Measurements from ENCODE around the gene SLC9C2. TPM values are rescaled to one million over a fixed set of nuclear protein-coding genes. Genes with fewer than 3 reads are reported as not detected.
A peak's percentile ranks its signal among the peaks of the same experiment; 100 is the strongest.

SLC9C2 gene
- total RNA-seq, 1 experiment from 2014 or later, result not detected

DNA sequence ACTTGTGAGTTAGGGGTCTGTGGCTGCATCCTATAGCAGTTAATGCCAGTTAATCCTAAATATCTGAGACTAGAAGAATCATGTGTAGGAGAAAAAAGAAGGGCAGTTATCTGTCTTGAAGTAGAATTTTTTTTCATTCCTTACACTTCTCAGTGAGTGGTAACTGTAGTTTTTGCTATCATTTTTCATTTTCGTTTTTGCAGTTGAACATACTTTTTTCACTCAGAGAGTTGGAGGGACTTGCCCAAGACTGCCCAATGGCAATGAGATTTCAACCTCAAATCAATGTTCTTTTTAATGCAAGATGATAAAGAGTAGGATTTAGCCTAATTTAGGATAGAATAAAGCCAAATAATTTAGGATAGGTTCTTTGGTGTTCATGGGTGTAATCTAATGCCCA is 120.2 kb downstream of the SLC9C2 start:
- Histone ChIP-seq H3K36me3 (ENCODE audit: insufficient read depth, low read length) (peaks cover 79% of the 10 kb centered on the region), H3K4me2 (ENCODE audit: low read depth, low read length, poor library complexity, severe bottlenecking) (no peak overlapping the region), H4K20me1 (ENCODE audit: insufficient read depth, low read depth, low read length) (peaks cover 8% of the 10 kb centered on the region; the same call in 1 of the 2 replicates), H2AFZ (ENCODE audit: low read length) (no peak overlapping the region), H3K9me2 (replicated peaks; ENCODE audit: insufficient read depth, low read length) (no peaks in the 10 kb centered on the region), H3K4me3 (ENCODE audit: low read length) (no peak overlapping the region), H3K27me3 (ENCODE audit: low read length) (no peaks in the 10 kb centered on the region), H3K9me3 (ENCODE audit: low read length) (no peaks in the 10 kb centered on the region), H3K79me2 (ENCODE audit: low read length) (peaks cover 38% of the 10 kb centered on the region), H3K27ac (ENCODE audit: low read length) (no peak overlapping the region), H3K9ac (ENCODE audit: low read length) (no peak overlapping the region), H3K4me1 (ENCODE audit: low read length) (peaks cover 20% of the 10 kb centered on the region)
- no peak for DNase-seq

DNA sequence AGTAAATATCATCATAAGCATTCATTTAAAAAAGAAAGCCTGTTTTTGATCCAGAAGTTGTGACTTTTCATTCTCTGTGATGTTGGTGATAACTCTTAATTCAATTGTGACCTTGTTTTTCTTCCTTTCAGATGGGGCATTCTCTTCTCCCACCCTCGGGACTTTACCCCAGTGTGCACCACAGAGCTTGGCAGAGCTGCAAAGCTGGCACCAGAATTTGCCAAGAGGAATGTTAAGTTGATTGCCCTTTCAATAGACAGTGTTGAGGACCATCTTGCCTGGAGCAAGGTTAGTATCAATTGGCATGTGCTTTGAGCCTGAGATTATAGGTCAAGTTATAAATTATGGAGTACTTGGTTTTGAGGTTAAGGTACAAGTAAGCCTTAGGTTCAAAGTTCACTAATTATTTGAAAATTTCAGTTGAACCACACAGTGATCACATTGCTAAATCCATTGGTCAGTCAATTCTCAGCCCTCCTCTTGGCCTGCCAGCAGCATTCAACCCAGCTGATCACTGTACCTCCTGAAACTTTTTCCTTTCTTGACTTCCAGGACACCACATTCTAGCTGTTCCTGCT is 121.6 kb downstream of the SLC9C2 start:
- peaks cover 9% of the 10 kb centered on the region; the same call in 1 of the 2 replicates for H4K20me1 ChIP-seq (ENCODE audit: insufficient read depth, low read depth, low read length)
- H3K36me3 ChIP-seq (ENCODE audit: insufficient read depth, low read length), result peaks cover 65% of the 10 kb centered on the region
- no peaks in the 10 kb centered on the region for H3K9me2 ChIP-seq (replicated peaks; ENCODE audit: insufficient read depth, low read length)
- no peak for DNase-seq
- no peak overlapping the region for H3K4me3 ChIP-seq (ENCODE audit: low read length)
- no peak overlapping the region for H3K9ac ChIP-seq (ENCODE audit: low read length)
- H3K4me1 ChIP-seq (ENCODE audit: low read length), result peaks cover 21% of the 10 kb centered on the region
- H3K9me3 ChIP-seq (ENCODE audit: low read length), result no peaks in the 10 kb centered on the region
- no peak overlapping the region for H2AFZ ChIP-seq (ENCODE audit: low read length)
- H3K4me2 ChIP-seq (ENCODE audit: low read depth, low read length, poor library complexity, severe bottlenecking), result no peak overlapping the region
- no peak overlapping the region for H3K27ac ChIP-seq (ENCODE audit: low read length)
- H3K27me3 ChIP-seq (ENCODE audit: low read length), result no peaks in the 10 kb centered on the region
- peaks cover 48% of the 10 kb centered on the region for H3K79me2 ChIP-seq (ENCODE audit: low read length)

DNA sequence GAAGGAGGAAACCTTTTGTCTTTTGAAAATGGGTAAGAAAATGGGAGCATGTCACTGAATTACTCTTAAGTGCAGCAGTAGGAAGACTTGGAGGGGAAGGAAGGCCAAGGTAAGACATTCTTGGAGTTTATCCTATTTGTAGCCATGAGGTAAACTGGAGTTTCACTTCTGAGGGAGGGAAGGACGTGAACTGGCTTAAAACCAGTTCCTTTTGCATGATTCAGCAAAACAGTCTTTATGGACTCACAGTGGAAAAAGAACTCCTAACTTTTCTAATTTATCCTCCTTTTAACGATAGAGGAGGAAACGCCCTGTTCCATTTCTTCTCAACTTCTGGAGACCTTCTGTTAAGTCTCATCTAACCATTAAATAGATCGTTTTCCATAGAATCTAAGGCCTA is 123.2 kb downstream of the SLC9C2 start:
- Histone ChIP-seq H3K4me3 (ENCODE audit: low read length) (peak overlapping the region; percentile 96; the same call in 1 of the 2 replicates), H3K9me3 (ENCODE audit: low read length) (no peaks in the 10 kb centered on the region), H3K4me2 (ENCODE audit: low read depth, low read length, poor library complexity, severe bottlenecking) (peak overlapping the region; percentile 96), H3K79me2 (ENCODE audit: low read length) (peaks cover 63% of the 10 kb centered on the region), H2AFZ (ENCODE audit: low read length) (no peak overlapping the region), H3K27ac (ENCODE audit: low read length) (no peak overlapping the region), H3K36me3 (ENCODE audit: insufficient read depth, low read length) (peaks cover 49% of the 10 kb centered on the region), H3K27me3 (ENCODE audit: low read length) (no peaks in the 10 kb centered on the region), H3K4me1 (ENCODE audit: low read length) (peaks cover 34% of the 10 kb centered on the region), H4K20me1 (ENCODE audit: insufficient read depth, low read depth, low read length) (peaks cover 9% of the 10 kb centered on the region; the same call in 1 of the 2 replicates), H3K9me2 (replicated peaks; ENCODE audit: insufficient read depth, low read length) (no peaks in the 10 kb centered on the region), H3K9ac (ENCODE audit: low read length) (no peak overlapping the region)
- no peak for DNase-seq

DNA sequence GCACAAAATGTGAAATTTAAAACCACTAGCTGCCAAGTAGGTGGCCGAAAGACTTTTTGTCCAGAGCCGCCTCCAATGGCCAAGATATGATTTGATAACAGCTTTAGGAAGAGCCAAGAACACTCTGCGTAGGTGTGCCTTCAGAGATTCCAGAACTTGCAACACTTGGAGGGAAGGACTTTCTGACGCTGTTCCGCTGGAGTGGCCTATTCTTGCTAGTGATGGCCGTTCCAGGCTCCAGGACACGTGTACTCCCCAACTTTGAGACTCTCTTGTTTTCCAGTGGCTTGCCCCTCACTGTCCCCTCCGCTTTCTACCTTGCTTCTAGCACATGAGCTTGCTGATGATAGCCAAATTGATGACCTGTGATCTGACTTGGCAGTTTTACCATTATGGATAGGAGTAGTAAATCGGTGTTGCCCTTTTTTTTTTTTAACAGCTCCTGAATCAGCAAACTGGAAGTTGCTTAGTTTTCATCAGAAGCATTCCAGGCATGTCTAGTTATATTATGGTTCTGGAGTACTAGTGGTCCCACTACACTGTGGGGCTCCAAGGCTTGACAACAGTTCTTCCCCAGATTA is 124.7 kb downstream of the SLC9C2 start:
- Histone ChIP-seq H3K4me3 (ENCODE audit: low read length) (peak overlapping the region; percentile 96), H3K9me2 (replicated peaks; ENCODE audit: insufficient read depth, low read length) (no peaks in the 10 kb centered on the region), H3K9me3 (ENCODE audit: low read length) (no peaks in the 10 kb centered on the region), H3K27ac (ENCODE audit: low read length) (peak overlapping the region; percentile 54; the same call in 1 of the 2 replicates), H3K27me3 (ENCODE audit: low read length) (no peaks in the 10 kb centered on the region), H3K9ac (ENCODE audit: low read length) (peak overlapping the region; percentile 89), H4K20me1 (ENCODE audit: insufficient read depth, low read depth, low read length) (peaks cover 9% of the 10 kb centered on the region; the same call in 1 of the 2 replicates), H3K4me1 (ENCODE audit: low read length) (peaks cover 34% of the 10 kb centered on the region), H3K4me2 (ENCODE audit: low read depth, low read length, poor library complexity, severe bottlenecking) (peak overlapping the region; percentile 96), H3K36me3 (ENCODE audit: insufficient read depth, low read length) (peaks cover 39% of the 10 kb centered on the region), H3K79me2 (ENCODE audit: low read length) (peaks cover 68% of the 10 kb centered on the region), H2AFZ (ENCODE audit: low read length) (peak overlapping the region; percentile 80; the same call in 1 of the 2 replicates)
- DNase-seq, result peak; percentile 60

DNA sequence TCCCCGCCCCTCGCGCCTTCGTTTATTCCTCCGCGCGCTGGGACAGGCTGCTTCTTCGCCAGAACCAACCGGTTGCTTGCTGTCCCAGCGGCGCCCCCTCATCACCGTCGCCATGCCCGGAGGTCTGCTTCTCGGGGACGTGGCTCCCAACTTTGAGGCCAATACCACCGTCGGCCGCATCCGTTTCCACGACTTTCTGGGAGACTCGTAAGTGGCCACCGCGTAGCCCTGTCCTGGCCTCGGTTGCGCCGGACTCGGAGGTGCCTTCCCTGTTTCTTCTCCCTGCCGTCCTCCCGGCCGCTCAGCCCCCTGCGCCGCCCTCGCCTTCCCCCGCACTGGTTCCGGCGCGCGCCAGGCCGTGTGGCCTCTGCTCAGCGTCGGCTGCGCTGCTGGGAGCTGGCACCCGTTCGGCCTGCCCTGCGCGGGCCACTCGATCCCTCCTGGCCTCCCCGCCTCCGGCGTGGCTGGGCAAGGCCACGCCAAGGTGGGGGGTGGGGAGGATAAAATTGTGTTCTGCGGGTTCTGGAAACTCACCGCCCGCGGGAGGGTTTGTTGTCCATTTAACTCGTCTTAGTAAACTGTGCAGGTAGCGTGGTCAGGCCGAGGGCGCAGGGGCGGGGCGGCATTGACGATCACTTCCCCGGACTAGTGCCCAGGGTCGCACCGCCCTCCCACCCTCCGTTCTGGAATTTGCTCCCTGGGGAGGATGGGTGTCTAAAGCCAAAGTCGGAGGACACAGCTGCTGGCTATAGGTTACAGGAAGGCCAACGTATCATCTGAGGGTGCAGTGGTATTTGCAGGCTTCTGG is 125.4 kb downstream of the SLC9C2 start, which contains the start of gene PRDX6:
Gene PRDX6 (plus strand): TSS at position 50 of the 808 bp plus-strand sequence. CDS start 63 bp downstream, at position 113.
- Histone ChIP-seq H3K4me1 (ENCODE audit: low read length) (peaks cover 34% of the 10 kb centered on the region), H3K9me2 (replicated peaks; ENCODE audit: insufficient read depth, low read length) (no peaks in the 10 kb centered on the region), H3K4me2 (ENCODE audit: low read depth, low read length, poor library complexity, severe bottlenecking) (peak within 1 kb of the TSS; percentile 96), H4K20me1 (ENCODE audit: insufficient read depth, low read depth, low read length) (peaks cover 9% of the 10 kb centered on the region; the same call in 1 of the 2 replicates), H3K9me3 (ENCODE audit: low read length) (no peaks in the 10 kb centered on the region), H2AFZ (ENCODE audit: low read length) (peak within 1 kb of the TSS; percentile 96), H3K4me3 (ENCODE audit: low read length) (peak within 1 kb of the TSS; percentile 98), H3K36me3 (ENCODE audit: insufficient read depth, low read length) (peaks cover 32% of the 10 kb centered on the region), H3K9ac (ENCODE audit: low read length) (peak within 1 kb of the TSS; percentile 94), H3K79me2 (ENCODE audit: low read length) (peaks cover 70% of the 10 kb centered on the region), H3K27ac (ENCODE audit: low read length) (peak within 1 kb of the TSS; percentile 64), H3K27me3 (ENCODE audit: low read length) (no peaks in the 10 kb centered on the region)
- peak; percentile 80 for DNase-seq

DNA sequence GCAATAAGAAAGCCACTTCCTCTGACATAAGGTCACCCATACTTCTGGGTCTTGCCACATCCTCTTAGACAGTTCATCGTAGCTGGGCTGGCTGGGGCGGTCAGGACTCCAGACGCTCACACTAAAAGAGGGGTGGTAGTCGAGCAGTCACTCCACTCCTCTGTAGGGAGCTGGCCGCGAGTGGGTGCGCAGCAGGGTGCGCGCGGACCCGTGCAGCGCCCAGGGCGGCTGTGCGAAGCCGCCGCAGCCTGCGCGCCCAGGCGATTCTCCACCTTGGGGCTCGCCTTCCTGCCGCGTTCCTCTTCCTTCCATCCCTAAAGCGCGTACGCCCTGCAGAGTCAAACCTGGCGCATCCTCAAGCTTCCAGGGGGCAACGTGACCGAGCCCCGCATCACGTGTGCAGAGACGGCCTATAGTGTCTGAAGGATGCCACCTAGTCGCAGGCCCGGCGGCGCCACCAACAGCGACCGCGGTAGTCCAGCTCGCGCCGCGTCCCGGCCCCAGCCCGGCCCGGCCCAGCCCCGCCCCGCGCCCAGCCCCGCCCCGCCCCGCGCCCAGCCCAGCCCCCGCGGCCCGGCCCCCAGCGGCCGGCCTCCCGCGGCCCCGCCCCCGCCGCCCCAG is 126.1 kb downstream of the SLC9C2 start:
- Histone ChIP-seq H2AFZ (ENCODE audit: low read length) (peak overlapping the region; percentile 96), H3K9me3 (ENCODE audit: low read length) (no peaks in the 10 kb centered on the region), H3K4me2 (ENCODE audit: low read depth, low read length, poor library complexity, severe bottlenecking) (peak overlapping the region; percentile 96), H3K79me2 (ENCODE audit: low read length) (peaks cover 70% of the 10 kb centered on the region), H3K4me1 (ENCODE audit: low read length) (peaks cover 34% of the 10 kb centered on the region), H3K9me2 (replicated peaks; ENCODE audit: insufficient read depth, low read length) (no peaks in the 10 kb centered on the region), H4K20me1 (ENCODE audit: insufficient read depth, low read depth, low read length) (peaks cover 9% of the 10 kb centered on the region; the same call in 1 of the 2 replicates), H3K4me3 (ENCODE audit: low read length) (peak overlapping the region; percentile 98), H3K36me3 (ENCODE audit: insufficient read depth, low read length) (peaks cover 31% of the 10 kb centered on the region), H3K9ac (ENCODE audit: low read length) (peak overlapping the region; percentile 94), H3K27ac (ENCODE audit: low read length) (peak overlapping the region; percentile 64), H3K27me3 (ENCODE audit: low read length) (no peaks in the 10 kb centered on the region)
- peak; percentile 96 for DNase-seq

DNA sequence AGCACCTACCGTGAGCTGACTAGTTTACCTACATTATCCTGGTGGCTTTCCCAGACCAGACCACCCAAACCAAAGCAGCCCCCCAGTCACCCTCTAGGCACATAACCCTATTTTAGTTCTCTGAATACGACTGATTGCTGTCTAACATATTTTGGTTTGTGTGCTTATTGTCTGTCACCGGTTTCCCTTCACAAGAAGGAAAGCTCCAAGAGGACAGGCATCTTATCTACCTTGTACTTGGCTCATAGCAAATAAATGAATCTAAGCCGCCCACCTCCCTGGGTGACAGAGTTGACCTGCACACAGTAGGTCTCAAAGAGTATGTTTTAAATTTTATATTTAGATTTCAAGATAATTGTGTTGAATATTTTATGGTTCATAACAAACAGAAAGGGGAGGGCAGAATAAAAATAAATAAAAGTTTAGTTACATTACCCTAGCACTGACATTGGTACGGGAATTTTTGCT is 126.6 kb downstream of the SLC9C2 start:
- H3K4me2 ChIP-seq (ENCODE audit: low read depth, low read length, poor library complexity, severe bottlenecking), result peak overlapping the region; percentile 93
- peaks cover 68% of the 10 kb centered on the region for H3K79me2 ChIP-seq (ENCODE audit: low read length)
- H3K4me3 ChIP-seq (ENCODE audit: low read length), result peak overlapping the region; percentile 98
- H3K9me2 ChIP-seq (replicated peaks; ENCODE audit: insufficient read depth, low read length), result no peaks in the 10 kb centered on the region
- H4K20me1 ChIP-seq (ENCODE audit: insufficient read depth, low read depth, low read length), result peaks cover 9% of the 10 kb centered on the region; the same call in 1 of the 2 replicates
- peaks cover 26% of the 10 kb centered on the region for H3K36me3 ChIP-seq (ENCODE audit: insufficient read depth, low read length)
- peak overlapping the region; percentile 64 for H3K27ac ChIP-seq (ENCODE audit: low read length)
- H3K9ac ChIP-seq (ENCODE audit: low read length), result peak overlapping the region; percentile 94
- H2AFZ ChIP-seq (ENCODE audit: low read length), result peak overlapping the region; percentile 96
- DNase-seq, result no peak
- no peaks in the 10 kb centered on the region for H3K27me3 ChIP-seq (ENCODE audit: low read length)
- peaks cover 34% of the 10 kb centered on the region for H3K4me1 ChIP-seq (ENCODE audit: low read length)
- no peaks in the 10 kb centered on the region for H3K9me3 ChIP-seq (ENCODE audit: low read length)

All from Karpas-422 (cell line).